ENCODE measurements around the gene MFRP.

Gene MFRP

GRCh38 chr11:119376197-119376847, 29.8 kb upstream of the MFRP start:
- ATAC-seq (replicated peaks) (no peak), DNase-seq (no peak)
- Mint-ChIP-seq H3K4me1 (peaks cover 0 to 8% of the 10 kb centered on the region in 2 donors), H3K27me3 (peaks cover 5 to 10% of the 10 kb centered on the region in 2 donors), H3K36me3 (no peaks in the 10 kb centered on the region), H3K27ac (no peak overlapping the region), H3K4me3 (no peak overlapping the region), H3K9me3 (no peaks in the 10 kb centered on the region)

- no peak overlapping the region for H3K27ac Mint-ChIP-seq
- H3K4me1 Mint-ChIP-seq: peaks cover 0 to 4% of the 10 kb centered on the region in 2 donors
- H3K4me3 Mint-ChIP-seq: no peak overlapping the region
- ATAC-seq (replicated peaks): no peak
- H3K9me3 Mint-ChIP-seq: no peaks in the 10 kb centered on the region
- DNase-seq: no peak
- no peaks in the 10 kb centered on the region for H3K36me3 Mint-ChIP-seq
- H3K27me3 Mint-ChIP-seq: peaks cover 7 to 17% of the 10 kb centered on the region in 2 donors
These were observed 29.1 kb upstream of the MFRP start for GRCh38 chr11:119375337-119376196.

- peaks cover 14 to 25% of the 10 kb centered on the region in 2 donors for H3K27me3 Mint-ChIP-seq
- DNase-seq (no peak), ATAC-seq (replicated peaks) (peak in 1 of 2 donors; percentile 19)
- no peaks in the 10 kb centered on the region for H3K36me3 Mint-ChIP-seq
- H3K9me3 Mint-ChIP-seq: no peaks in the 10 kb centered on the region
- no peak overlapping the region for H3K27ac Mint-ChIP-seq
- H3K4me1 Mint-ChIP-seq: peaks cover 0 to 4% of the 10 kb centered on the region in 2 donors
- H3K4me3 Mint-ChIP-seq: no peak overlapping the region
These were observed 28.3 kb upstream of the MFRP start for GRCh38 chr11:119374632-119375336.

GRCh38 chr11:119373921-119374631, 27.6 kb upstream of the MFRP start:
- ATAC-seq (replicated peaks) (peak; percentile 56 to 57), DNase-seq (no peak)
- no peaks in the 10 kb centered on the region for H3K36me3 Mint-ChIP-seq
- no peaks in the 10 kb centered on the region for H3K9me3 Mint-ChIP-seq
- no peak overlapping the region for H3K4me3 Mint-ChIP-seq
- H3K27ac Mint-ChIP-seq: no peak overlapping the region
- peaks cover 19 to 32% of the 10 kb centered on the region in 2 donors for H3K27me3 Mint-ChIP-seq
- peaks cover 0 to 4% of the 10 kb centered on the region in 2 donors for H3K4me1 Mint-ChIP-seq

- peaks cover 0 to 4% of the 10 kb centered on the region in 2 donors for H3K4me1 Mint-ChIP-seq
- DNase-seq (no peak), ATAC-seq (replicated peaks) (no peak)
- no peaks in the 10 kb centered on the region for H3K36me3 Mint-ChIP-seq
- no peak overlapping the region for H3K27ac Mint-ChIP-seq
- H3K9me3 Mint-ChIP-seq: no peaks in the 10 kb centered on the region
- peaks cover 22 to 36% of the 10 kb centered on the region in 2 donors for H3K27me3 Mint-ChIP-seq
- no peak overlapping the region for H3K4me3 Mint-ChIP-seq
These were observed 26.8 kb upstream of the MFRP start for GRCh38 chr11:119373059-119373920.

GRCh38 chr11:119372260-119373058, 26.0 kb upstream of the MFRP start:
- H3K27me3 Mint-ChIP-seq: peaks cover 30 to 45% of the 10 kb centered on the region in 2 donors
- H3K4me1 Mint-ChIP-seq: peaks cover 0 to 4% of the 10 kb centered on the region in 2 donors
- no peaks in the 10 kb centered on the region for H3K9me3 Mint-ChIP-seq
- no peak for DNase-seq
- no peak for ATAC-seq (replicated peaks)
- no peak overlapping the region for H3K4me3 Mint-ChIP-seq
- H3K36me3 Mint-ChIP-seq: no peaks in the 10 kb centered on the region
- no peak overlapping the region for H3K27ac Mint-ChIP-seq

GRCh38 chr11:119371778-119372182, 25.3 kb upstream of the MFRP start:
- ATAC-seq (replicated peaks): peak in 1 of 2 donors; percentile 36
- H3K27ac Mint-ChIP-seq: no peak overlapping the region
- no peak for DNase-seq
- H3K4me1 Mint-ChIP-seq: peaks cover 0 to 4% of the 10 kb centered on the region in 2 donors
- H3K36me3 Mint-ChIP-seq: no peaks in the 10 kb centered on the region
- H3K9me3 Mint-ChIP-seq: no peaks in the 10 kb centered on the region
- H3K27me3 Mint-ChIP-seq: peaks cover 37 to 51% of the 10 kb centered on the region in 2 donors
- H3K4me3 Mint-ChIP-seq: no peak overlapping the region

GRCh38 chr11:119371067-119371601, 24.6 kb upstream of the MFRP start:
- Mint-ChIP-seq H3K9me3 (no peaks in the 10 kb centered on the region), H3K4me3 (no peak overlapping the region), H3K36me3 (no peaks in the 10 kb centered on the region), H3K27me3 (peaks cover 43 to 58% of the 10 kb centered on the region in 2 donors), H3K4me1 (peaks cover 0 to 4% of the 10 kb centered on the region in 2 donors), H3K27ac (no peak overlapping the region)
- no peak for DNase-seq
- ATAC-seq (replicated peaks): no peak

GRCh38 chr11:119370486-119371046, 24.1 kb upstream of the MFRP start:
- Mint-ChIP-seq H3K27me3 (peaks cover 45 to 64% of the 10 kb centered on the region in 2 donors), H3K4me1 (peaks cover 0 to 4% of the 10 kb centered on the region in 2 donors), H3K27ac (no peak overlapping the region), H3K36me3 (no peaks in the 10 kb centered on the region), H3K9me3 (no peaks in the 10 kb centered on the region), H3K4me3 (no peak overlapping the region)
- ATAC-seq (replicated peaks): no peak
- DNase-seq: no peak

- Mint-ChIP-seq H3K4me1 (peaks cover 7 to 9% of the 10 kb centered on the region in 2 donors), H3K4me3 (no peak overlapping the region), H3K9me3 (peaks cover 0 to 2% of the 10 kb centered on the region in 2 donors), H3K27me3 (peaks cover 57 to 76% of the 10 kb centered on the region in 2 donors), H3K27ac (no peak overlapping the region), H3K36me3 (peaks cover 0 to 6% of the 10 kb centered on the region in 2 donors)
- DNase-seq (no peak), ATAC-seq (replicated peaks) (no peak)
These were observed 22.8 kb upstream of the MFRP start for GRCh38 chr11:119369132-119369925.

- H3K9me3 Mint-ChIP-seq: peaks cover 0 to 2% of the 10 kb centered on the region in 2 donors
- ATAC-seq (replicated peaks) (no peak), DNase-seq (no peak)
- no peak overlapping the region for H3K27ac Mint-ChIP-seq
- peaks cover 0 to 6% of the 10 kb centered on the region in 2 donors for H3K36me3 Mint-ChIP-seq
- H3K4me1 Mint-ChIP-seq: peaks cover 9 to 12% of the 10 kb centered on the region in 2 donors
- no peak overlapping the region for H3K4me3 Mint-ChIP-seq
- peaks cover 59 to 79% of the 10 kb centered on the region in 2 donors for H3K27me3 Mint-ChIP-seq
These were observed 21.9 kb upstream of the MFRP start for GRCh38 chr11:119368121-119369034.
